Endodermal cell (in vitro differentiated cells): ENCODE results near the gene GLRX2. TPM values are rescaled to one million over a fixed set of nuclear protein-coding genes. Genes with fewer than 3 reads are reported as not detected.

ENCODE experiments used
- DNase-seq: peaks from one replicate; pipeline ENCODE4 v3.0.0-alpha.2; 2017
- H3K27ac ChIP-seq: 2 replicates; pipeline ENCODE4 v1.5.1; 2013; ENCODE audit warnings: mild to moderate bottlenecking, low read depth, low read length, moderate library complexity
- H3K27me3 ChIP-seq: 2 replicates; pipeline ENCODE4 v1.6.1; 2013; ENCODE audit warnings: mild to moderate bottlenecking, low read length, moderate library complexity; ENCODE audit not compliant: insufficient read depth, control insufficient read depth, poor library complexity, severe bottlenecking
- H3K36me3 ChIP-seq: 2 replicates; pipeline ENCODE4 v1.7.0; 2013; ENCODE audit warnings: mild to moderate bottlenecking, low read length, moderate library complexity; ENCODE audit not compliant: control insufficient read depth, insufficient read depth
- H3K4me1 ChIP-seq: one replicate; pipeline ENCODE4 v1.7.0; 2013; ENCODE audit warnings: low read length; ENCODE audit not compliant: control insufficient read depth, insufficient read depth
- H3K4me3 ChIP-seq: 2 replicates; pipeline ENCODE4 v1.5.1; 2013; ENCODE audit warnings: mild to moderate bottlenecking, low read length, moderate library complexity
- H3K9ac ChIP-seq: 2 replicates; pipeline ENCODE4 v1.6.1; 2013; ENCODE audit warnings: mild to moderate bottlenecking, low read length, moderate library complexity; ENCODE audit not compliant: poor library complexity, severe bottlenecking; ENCODE audit errors: extremely low read depth
- H3K9me3 ChIP-seq: 2 replicates; pipeline ENCODE4 v1.6.1; 2013; ENCODE audit warnings: mild to moderate bottlenecking, low read length, moderate library complexity; ENCODE audit not compliant: control insufficient read depth
- H3K27ac Mint-ChIP-seq: 2 replicates; pipeline ENCODE4 v1.8.0; 2020; ENCODE audit warnings: mixed read lengths
- H3K27me3 Mint-ChIP-seq: 2 replicates; pipeline ENCODE4 v1.8.0; 2021; ENCODE audit warnings: mild to moderate bottlenecking, mixed read lengths; ENCODE audit not compliant: insufficient read depth
- H3K36me3 Mint-ChIP-seq: 2 replicates; pipeline ENCODE4 v1.8.0; 2020; ENCODE audit warnings: low read depth, mixed read lengths
- H3K4me1 Mint-ChIP-seq: 2 replicates; pipeline ENCODE4 v1.8.0; 2020; ENCODE audit warnings: mixed read lengths
- H3K4me3 Mint-ChIP-seq: 2 replicates; pipeline ENCODE4 v1.8.0; 2020; ENCODE audit warnings: mild to moderate bottlenecking, moderate library complexity, mixed read lengths
- H3K9me3 Mint-ChIP-seq: 2 replicates; pipeline ENCODE4 v1.8.0; 2020; ENCODE audit warnings: mild to moderate bottlenecking, mixed read lengths
- CTCF ChIP-seq: fragments of 200-600 bp; sonication (generic); conservative IDR thresholded peaks from 2 replicates; pipeline ENCODE4 v1.5.0; 2021; ENCODE audit warnings: antibody characterized with exemption, mild to moderate bottlenecking
- WGBS, 2 experiments: methylation state at CpG; one replicate each; pipeline versions ENCODE4 v1.1.5 to v1.1.7; 2013; ENCODE audit warnings: missing lambda C conversion rate in 2 of 2, mixed read lengths in 1 of 2; ENCODE audit not compliant: insufficient coverage in 1 of 2, insufficient read length in 1 of 2; 5-methylcytosine and 5-hydroxymethylcytosine counted together
- total RNA-seq, 2 donors: library from RNA; stranded (reverse); fragmentation: NEBNext Ultra II Directional in 1 of 2; extraction: Animal tissue kit (Norgen Biotek cat#: 25700) in 1 of 2; gene quantifications; 2 replicates in 1 of 2; 3 replicates in 1 of 2; pipeline ENCODE4 v1.2.1, GENCODE V29; 2021

GLRX2 gene
- total RNA-seq, 2 donors from 2014 or later, result 8.6 to 11.0 TPM

- Mint-ChIP-seq H3K27ac (no peak overlapping the region), H3K27me3 (no peaks in the 10 kb centered on the region), H3K4me1 (peaks cover 30% of the 10 kb centered on the region), H3K4me3 (no peak overlapping the region), H3K9me3 (no peaks in the 10 kb centered on the region), H3K36me3 (no peaks in the 10 kb centered on the region)
- Histone ChIP-seq H3K9me3 (no peaks in the 10 kb centered on the region), H3K36me3 (no peaks in the 10 kb centered on the region), H3K4me3 (no peak overlapping the region), H3K4me1 (no peaks in the 10 kb centered on the region), H3K9ac (no peak overlapping the region), H3K27ac (no peak overlapping the region), H3K27me3 (no peaks in the 10 kb centered on the region)
- TF ChIP-seq CTCF, result no peak
- WGBS, 2 experiments, result 80 to 95% methylated on average over 1 of the region's 1 CpG
- DNase-seq, result no peak
Measured at GRCh38 chr1:193110246-193110645, 5.0 kb upstream of the GLRX2 start.

- H3K9ac ChIP-seq, result no peak overlapping the region
- H3K36me3 Mint-ChIP-seq, result no peaks in the 10 kb centered on the region
- no peaks in the 10 kb centered on the region for H3K27me3 ChIP-seq
- H3K9me3 ChIP-seq, result no peaks in the 10 kb centered on the region
- WGBS, 2 experiments, result 96 to 100% methylated on average over 1 of the region's 1 CpG
- H3K27ac ChIP-seq, result no peak overlapping the region
- H3K36me3 ChIP-seq, result no peaks in the 10 kb centered on the region
- TF ChIP-seq CTCF, result no peak
- H3K4me3 ChIP-seq, result no peak overlapping the region
- H3K4me3 Mint-ChIP-seq, result no peak overlapping the region
- H3K27me3 Mint-ChIP-seq, result no peaks in the 10 kb centered on the region
- H3K27ac Mint-ChIP-seq, result no peak overlapping the region
- peaks cover 30% of the 10 kb centered on the region for H3K4me1 Mint-ChIP-seq
- no peaks in the 10 kb centered on the region for H3K9me3 Mint-ChIP-seq
- H3K4me1 ChIP-seq, result no peaks in the 10 kb centered on the region
- DNase-seq, result no peak
Measured at GRCh38 chr1:193109619-193110018, 4.4 kb upstream of the GLRX2 start.

- Mint-ChIP-seq H3K27ac (no peak overlapping the region), H3K4me3 (no peak overlapping the region), H3K4me1 (peaks cover 30% of the 10 kb centered on the region), H3K36me3 (no peaks in the 10 kb centered on the region), H3K9me3 (no peaks in the 10 kb centered on the region), H3K27me3 (peaks cover 6% of the 10 kb centered on the region)
- Histone ChIP-seq H3K9ac (no peak overlapping the region), H3K4me1 (no peaks in the 10 kb centered on the region), H3K36me3 (no peaks in the 10 kb centered on the region), H3K4me3 (no peak overlapping the region), H3K27me3 (no peaks in the 10 kb centered on the region), H3K9me3 (no peaks in the 10 kb centered on the region), H3K27ac (no peak overlapping the region)
- no peak for DNase-seq
- TF ChIP-seq CTCF, result no peak
- 89 to 93% methylated on average over 2 of the region's 3 CpGs for WGBS, 2 experiments
Measured at GRCh38 chr1:193108471-193108870, 3.3 kb upstream of the GLRX2 start.
